Measurements from ENCODE around the gene SLC51B. TPM values are rescaled to one million over a fixed set of nuclear protein-coding genes. Genes with fewer than 3 reads are reported as not detected.

The SLC51B gene
- total and polyA plus RNA-seq, 10 of the 15 experiments (the other 5 are each of a cell fraction or from before 2014, with no cell fraction given), result 0.05 to 0.17 (median 0.13) TPM; not detected in 7

GRCh38 chr15:65089206-65089824, 44.1 kb downstream of the SLC51B start:
- ChIA-PET CTCF (interaction anchor here (0.6 kb wide), 1 partner anchor 254 kb away, joined by 3 read pairs; no protein-coding TSS in a partner anchor), SMC1A (ENCODE audit: uncharacterized antibody, unreplicated experiment) (no interaction called here), RAD21 (ENCODE audit: unreplicated experiment) (interaction anchor here (0.6 kb wide), 1 partner anchor 37 kb away, joined by 3 read pairs; no protein-coding TSS in a partner anchor), POLR2A (no interaction called here)
- in situ Hi-C loops (cut with MboI), result no loop called here
- Histone ChIP-seq H3K27ac (ENCODE audit: control insufficient read depth, insufficient read depth) (no peak overlapping the region), H3K4me1 (ENCODE audit: control insufficient read depth, insufficient read depth, low read length) (no peaks in the 10 kb centered on the region), H3K9ac (ENCODE audit: control insufficient read depth, insufficient read depth, low read length) (no peak overlapping the region), H2AFZ (ENCODE audit: control insufficient read depth, low read depth, low read length) (no peak overlapping the region), H4K20me1 (ENCODE audit: control insufficient read depth, insufficient read depth) (no peaks in the 10 kb centered on the region), H3K27me3 (replicated peaks in 1 of 2; ENCODE audit: control insufficient read depth in 2 of 2, insufficient read depth in 2 of 2, low read length in 1 of 2) (no peaks in the 10 kb centered on the region), H3K36me3 (ENCODE audit: control insufficient read depth in 2 of 2, insufficient read depth in 2 of 2, low read length in 1 of 2) (no peaks in the 10 kb centered on the region), H3K4me3 (no peak overlapping the region), H3K9me3 (replicated peaks; ENCODE audit: control insufficient read depth, insufficient read depth, low read length) (no peaks in the 10 kb centered on the region), H3K79me2 (ENCODE audit: control insufficient read depth, insufficient read depth, low read length) (no peaks in the 10 kb centered on the region), H3K4me2 (ENCODE audit: control insufficient read depth, insufficient read depth) (no peak overlapping the region)
- DNase-seq (ENCODE audit: low read depth, low spot score) (no peak), ATAC-seq (no peak), FAIRE-seq (no peak)
- WGBS (ENCODE audit: insufficient coverage, insufficient replicate concordance, low lambda C conversion rate, missing lambda C conversion rate), result 93% methylated on average over 5 of the region's 5 CpGs
- BruUV-seq (replicated peaks), result no TSS peak
- intact Hi-C loops (cut with micrococcal nuclease; ENCODE audit: unreplicated experiment), result loop anchor here (10.0 kb wide), 1 partner anchor 355 kb away; no protein-coding TSS in a partner anchor
- TF ChIP-seq POLR2AphosphoS5 (IDR thresholded peaks at IDR 0.05; ENCODE audit: low read length) (no peak), CEBPZ (IDR thresholded peaks at IDR 0.05; ENCODE audit: low read depth, low read length) (no peak), NFYA (IDR thresholded peaks at IDR 0.05; ENCODE audit: borderline replicate concordance, low read depth, low read length) (no peak), ASH2L (IDR thresholded peaks at IDR 0.05; ENCODE audit: borderline replicate concordance, low read depth) (no peak), MEF2A (IDR thresholded peaks at IDR 0.05; ENCODE audit: insufficient read depth, low read depth, low read length) (no peak), POU2F2 (IDR thresholded peaks at IDR 0.05; ENCODE audit: borderline replicate concordance, low read depth, low read length) (no peak), NR2C2 (IDR thresholded peaks at IDR 0.05; ENCODE audit: borderline replicate concordance, control insufficient read depth, insufficient read length, low read depth) (no peak), MYC (IDR thresholded peaks at IDR 0.05; ENCODE audit: insufficient read depth, insufficient read length, insufficient replicate concordance, low read length, severe bottlenecking) (no peak), ZNF592 (IDR thresholded peaks at IDR 0.05) (no peak), RB1 (IDR thresholded peaks at IDR 0.05; ENCODE audit: borderline replicate concordance) (no peak), TAF1 (IDR thresholded peaks at IDR 0.05; ENCODE audit: borderline replicate concordance, low read depth, low read length) (no peak), STAT3 (IDR thresholded peaks at IDR 0.05; ENCODE audit: low read depth, low read length) (no peak), MYB (IDR thresholded peaks at IDR 0.05; ENCODE audit: borderline replicate concordance, low read depth, low read length) (no peak), SMC3 (IDR thresholded peaks at IDR 0.05; ENCODE audit: borderline replicate concordance, low read length) (no peak), ZSCAN29 (IDR thresholded peaks at IDR 0.05) (no peak)
